HG03025 (cell line): Measurements from ENCODE around the gene HYAL1.
A peak's percentile ranks its signal among the peaks of the same experiment; 100 is the strongest.

ENCODE experiments used
- ATAC-seq: cut with Tn5 transposase; IDR thresholded peaks from one replicate; pipeline ENCODE4 v1.9.1; 2021; ENCODE audit warnings: mild to moderate bottlenecking, moderate library complexity; ENCODE audit not compliant: unreplicated experiment, low FRiP score

HYAL1 gene

DNA sequence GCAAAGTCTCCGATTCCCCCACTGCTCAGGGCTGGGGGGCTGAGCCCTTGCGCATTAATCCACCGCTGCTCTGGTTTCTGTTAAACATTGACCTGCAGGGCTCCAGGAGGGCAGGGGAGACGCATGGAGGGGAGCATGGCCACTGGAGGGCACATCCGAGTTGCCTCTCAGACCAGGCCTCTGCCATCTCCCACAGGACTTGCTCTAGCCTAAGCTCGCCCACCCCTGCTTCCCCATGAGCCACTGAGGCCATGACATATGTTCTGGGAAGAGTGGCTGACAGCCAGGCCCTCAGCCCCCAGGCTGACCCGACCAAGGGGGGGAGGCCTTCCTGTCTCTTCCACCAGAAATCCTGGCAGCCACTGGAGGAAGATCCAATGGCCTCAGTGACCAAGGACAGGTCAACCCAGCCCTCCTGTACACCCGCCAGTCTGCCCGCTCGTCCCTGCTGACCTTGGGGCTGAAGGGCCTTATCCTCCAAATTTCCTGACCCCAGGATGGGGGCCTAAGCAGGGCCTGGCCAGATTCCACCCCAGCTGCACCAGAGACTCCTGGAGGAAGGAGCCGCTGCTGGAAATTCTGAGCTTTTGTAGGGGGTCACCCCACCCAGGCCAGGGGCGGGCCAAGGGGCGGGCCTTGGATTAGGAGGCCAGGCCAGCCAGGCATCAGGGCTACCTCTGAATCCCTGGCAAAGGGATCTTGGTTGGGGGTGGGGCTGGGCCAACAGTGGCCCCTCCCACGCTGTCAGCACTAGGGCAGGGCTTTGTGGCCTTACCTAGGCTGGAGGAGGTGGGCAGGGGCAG lies at the start of gene HYAL1:
Gene HYAL1, minus strand, starts transcription at position 562 of the 803 bp plus-strand sequence. CDS start 618 bp downstream, outside the sequence.
- no peak for ATAC-seq

GRCh38 chr3:50352781-50353180 lies 49.4 kb upstream of the HYAL1 start:
- no peak for ATAC-seq

DNA sequence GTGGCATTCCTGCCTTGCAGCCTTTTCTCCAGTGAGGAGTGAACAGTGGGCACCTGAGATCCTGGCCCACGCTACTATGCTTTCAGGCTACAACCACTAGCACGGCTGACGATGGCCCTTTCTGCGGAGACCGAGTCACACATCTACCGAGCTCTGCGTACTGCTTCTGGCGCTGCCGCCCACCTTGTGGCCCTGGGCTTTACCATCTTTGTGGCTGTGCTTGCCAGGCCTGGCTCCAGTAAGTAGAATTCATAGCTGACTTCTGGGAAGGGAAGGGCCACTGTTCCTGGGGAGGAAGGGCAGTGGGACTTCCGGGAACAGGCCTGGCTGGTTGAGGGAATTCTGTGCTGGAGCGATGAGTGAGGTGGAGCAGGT lies 47.9 kb upstream of the HYAL1 start:
- ATAC-seq = no peak

DNA sequence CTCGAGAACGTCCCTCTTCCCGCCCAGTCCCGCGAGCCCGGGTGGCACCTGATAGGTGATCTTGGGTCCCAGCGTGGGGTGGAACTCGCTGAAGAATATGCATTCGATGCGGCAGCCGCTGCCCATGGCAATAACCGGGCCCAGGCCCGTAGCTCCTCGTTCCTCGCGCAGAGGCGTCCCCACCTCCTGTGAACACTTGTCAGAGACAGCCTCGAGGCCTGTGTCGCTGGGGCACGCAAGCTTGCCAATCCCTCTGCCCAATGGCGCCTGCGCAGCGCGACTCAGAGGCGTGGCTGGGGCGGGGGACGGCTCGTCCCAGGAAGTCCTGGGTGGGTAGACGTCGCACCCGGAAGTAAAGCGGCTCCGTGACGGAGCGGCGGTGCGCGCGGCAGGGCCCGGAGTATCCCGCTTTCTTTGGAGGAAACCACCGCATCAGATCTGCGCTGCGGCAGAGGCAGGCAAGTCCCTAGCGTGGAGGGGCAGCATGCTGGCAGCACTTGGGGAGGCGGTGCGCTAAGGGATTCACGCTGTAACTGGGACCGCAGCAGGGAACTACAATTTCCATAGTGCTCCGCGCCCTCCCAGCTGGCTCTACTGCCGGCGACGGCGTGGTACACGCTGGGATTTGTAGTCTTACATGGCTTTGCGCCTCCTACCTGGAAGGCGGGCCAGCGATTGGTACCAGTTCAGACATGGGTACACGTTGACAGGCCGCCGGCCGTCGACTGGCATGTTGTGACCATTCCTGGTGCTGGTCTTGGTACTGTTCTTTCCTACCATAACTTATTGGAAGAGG lies 47.4 kb upstream of the HYAL1 start, which contains the start of the genes CYB561D2 and NPRL2:
Gene CYB561D2, plus strand, starts transcription at position 336 of the 796 bp plus-strand sequence. CDS start 572 bp downstream, outside the sequence.
Gene NPRL2, minus strand, starts transcription at position 249 of the 796 bp plus-strand sequence. Its CDS starts 123 bp downstream, at position 126.
- peak; percentile 77 for ATAC-seq

DNA sequence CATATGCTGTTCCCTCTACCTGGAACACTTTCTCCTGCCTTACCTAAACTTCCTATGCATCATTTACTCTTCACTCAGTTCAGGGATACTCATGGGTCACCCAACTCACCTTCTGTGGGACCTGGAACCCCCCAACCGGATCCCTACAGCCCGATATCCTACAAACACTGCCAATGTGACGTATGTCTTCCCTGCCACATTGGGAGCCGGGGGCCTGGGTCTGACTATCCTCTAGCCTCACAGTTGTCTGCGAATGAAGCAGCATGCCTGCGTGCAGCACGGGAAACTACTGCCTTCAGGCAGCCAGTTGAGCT lies 46.8 kb upstream of the HYAL1 start:
- no peak for ATAC-seq

- no peak for ATAC-seq
These were observed 43.9 kb upstream of the HYAL1 start for GRCh38 chr3:50347187-50347813.

- no peak for ATAC-seq
These were observed 42.3 kb upstream of the HYAL1 start, which contains the start of gene ZMYND10 for GRCh38 chr3:50345586-50346234. Gene ZMYND10, minus strand, starts transcription at chr3:50345732. Its CDS starts 153 bp downstream, at chr3:50345579.

DNA sequence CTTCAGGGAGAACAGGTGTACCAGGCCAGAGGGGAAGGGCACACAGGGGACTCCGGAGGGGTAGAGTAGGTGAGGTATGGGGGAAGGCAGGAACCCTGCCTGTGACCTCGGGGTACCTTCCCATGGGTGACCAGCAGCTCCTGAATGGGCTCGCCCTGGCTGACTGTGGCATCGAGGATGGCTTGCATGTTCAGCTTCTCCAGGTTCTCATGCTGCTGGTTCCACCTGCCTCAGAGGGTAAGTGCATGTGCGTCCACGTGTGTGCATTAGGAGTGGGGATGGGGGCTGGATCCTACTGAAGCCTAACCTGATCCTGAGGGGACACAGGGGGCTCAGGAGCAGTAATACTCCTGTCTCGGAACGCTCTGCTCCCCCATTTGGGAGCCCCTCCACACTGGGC lies 41.6 kb upstream of the HYAL1 start:
- no peak for ATAC-seq

- no peak for ATAC-seq
These were observed 39.6 kb upstream of the HYAL1 start for GRCh38 chr3:50342813-50343633.

DNA sequence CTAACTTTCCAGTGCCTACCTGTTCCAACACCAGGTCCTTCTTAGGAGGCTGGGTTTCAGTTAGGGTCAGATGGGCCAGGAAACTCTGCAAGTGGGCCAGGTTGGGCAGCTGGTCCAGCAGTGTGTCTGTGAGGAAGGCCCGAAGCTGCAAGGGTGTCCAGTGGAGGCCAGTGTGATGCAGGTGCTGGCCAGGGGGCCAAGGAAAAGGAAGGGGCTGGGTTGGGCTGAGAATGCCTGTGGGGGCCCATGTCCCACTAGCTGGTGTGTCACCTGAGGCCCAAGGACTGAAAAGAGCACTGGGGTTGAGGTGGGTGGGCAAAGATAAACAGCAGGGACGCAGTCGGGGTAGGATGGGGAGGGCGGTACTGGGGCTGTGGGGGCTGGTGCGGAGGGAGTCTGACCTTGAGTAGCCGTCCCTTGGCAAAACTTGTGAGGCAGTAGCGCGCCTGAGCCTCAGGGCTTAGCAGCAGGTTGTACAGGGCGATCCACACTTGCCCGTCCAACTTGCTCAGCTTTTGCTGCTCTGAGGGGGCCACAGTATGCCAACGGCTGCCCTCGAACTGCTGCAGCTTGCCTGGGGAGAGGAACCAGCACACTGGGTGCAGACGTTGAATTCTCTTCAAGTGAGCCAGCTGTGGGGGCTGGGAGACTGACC lies 38.7 kb upstream of the HYAL1 start:
- no peak for ATAC-seq

- no peak for ATAC-seq
These were observed 38.2 kb upstream of the HYAL1 start for GRCh38 chr3:50341537-50341936.

GRCh38 chr3:50340448-50341329 lies 37.3 kb upstream of the HYAL1 start, which contains the start of gene RASSF1:
Gene RASSF1, minus strand, starts transcription at chr3:50340836. Its CDS starts 31 bp downstream, at chr3:50340805.
- ATAC-seq = no peak

DNA sequence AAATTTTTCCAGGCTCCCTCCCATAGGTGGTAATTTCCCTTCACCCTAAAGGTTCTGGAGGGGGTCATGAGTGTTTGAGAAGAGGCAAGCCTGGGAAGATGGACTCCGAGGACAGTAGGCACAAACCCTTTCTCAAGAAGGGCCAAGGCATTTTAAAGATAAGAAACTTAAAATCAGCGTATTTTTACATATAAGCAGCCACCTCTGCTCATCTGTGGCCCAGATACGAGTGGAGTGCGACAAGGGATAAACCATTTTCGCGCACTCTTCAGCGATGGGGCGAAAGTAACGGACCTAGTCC lies 36.7 kb upstream of the HYAL1 start:
- ATAC-seq = no peak

DNA sequence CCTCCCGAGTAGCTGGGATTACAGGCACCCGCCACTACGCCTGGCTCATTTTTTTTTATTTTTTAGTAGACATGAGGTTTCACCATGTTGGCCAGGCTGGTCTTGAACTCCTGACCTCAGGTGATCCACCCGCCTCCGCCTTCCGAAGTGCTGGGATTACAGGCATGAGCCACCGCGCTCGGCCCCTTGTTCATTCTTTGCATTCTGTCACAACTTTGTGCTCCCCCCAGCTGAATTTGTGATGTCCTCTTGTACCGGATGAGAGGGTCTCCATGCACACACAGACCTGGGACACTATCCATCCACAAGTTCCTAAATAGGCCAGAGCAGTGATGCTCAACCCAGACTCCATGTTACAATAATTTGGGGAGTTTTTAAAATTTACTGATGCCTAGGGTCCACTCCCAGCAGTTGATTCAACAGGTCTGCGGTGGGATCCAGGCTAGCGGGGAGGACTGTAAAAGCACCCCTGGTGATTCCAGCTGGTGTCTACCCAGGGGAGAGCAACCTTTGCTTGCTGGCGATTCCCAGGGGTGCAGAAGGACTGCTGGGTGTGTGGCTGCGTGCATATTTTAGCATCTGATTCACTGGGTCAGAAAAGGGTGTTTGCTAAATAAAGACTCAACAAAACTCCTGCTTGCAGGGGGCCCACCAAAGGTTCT lies 36.2 kb upstream of the HYAL1 start:
- no peak for ATAC-seq

GRCh38 chr3:50338965-50339364 lies 35.6 kb upstream of the HYAL1 start:
- ATAC-seq = no peak

GRCh38 chr3:50337175-50337861 lies 33.9 kb upstream of the HYAL1 start:
- ATAC-seq = peak; percentile 61

DNA sequence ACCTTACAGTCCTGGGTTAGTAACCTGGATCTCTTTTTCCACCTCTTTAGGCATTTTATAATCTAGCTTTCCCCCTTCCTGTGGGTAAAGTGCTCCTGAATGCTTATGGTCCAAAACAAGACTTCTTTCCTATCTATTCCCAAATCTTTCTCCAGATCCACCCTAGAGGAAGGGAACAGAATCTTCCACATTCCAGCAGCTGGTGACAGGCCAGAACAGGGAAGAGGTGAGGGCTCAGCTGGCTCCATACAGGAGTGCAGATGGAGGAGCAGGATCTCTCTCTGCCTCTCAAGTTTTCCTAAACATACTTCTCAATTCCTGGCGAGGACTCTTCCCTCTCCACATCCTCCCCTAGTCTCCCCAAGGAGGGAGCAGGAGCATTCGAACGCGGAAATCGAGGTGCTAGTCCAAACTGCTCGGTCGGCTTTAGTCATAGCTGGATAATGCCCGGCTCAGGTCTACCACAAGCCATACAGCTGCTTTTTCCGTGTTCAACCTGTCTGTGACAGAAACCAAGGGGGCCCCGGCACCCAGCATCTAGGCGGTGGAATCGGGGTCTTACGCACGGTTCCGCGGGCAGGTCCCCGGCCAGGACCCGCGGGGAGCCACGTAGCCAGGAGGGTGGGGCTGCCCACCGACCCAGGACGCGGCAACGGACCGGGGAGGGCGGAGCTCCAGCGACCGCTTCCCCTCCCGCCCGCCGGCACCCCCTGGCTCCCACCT lies 33.2 kb upstream of the HYAL1 start:
- ATAC-seq = peak; percentile 33
